WTC11 (cell line): ENCODE measurements around the gene DMRTA2. TPM values are rescaled to one million over a fixed set of nuclear protein-coding genes. Genes with fewer than 3 reads are reported as not detected.

ENCODE experiments used
- ATAC-seq: fragments of 200-7000 bp; cut with Tn5 transposase; 2 replicates; pipeline ENCODE4 v1.10.0; 2021; ENCODE audit warnings: mild to moderate bottlenecking, moderate library complexity
- CTCF ChIA-PET: fragments of 300-600 bp; sonication (Branson Sonifier 250); formaldehyde crosslinking; loops from one replicate; lab custom pipeline; 2021; ENCODE audit warnings: antibody characterized with exemption; lab: Charles Lee
- POLR2A ChIA-PET: fragments of 350-600 bp; sonication (Branson Sonifier 250); formaldehyde crosslinking; loops from one replicate; lab custom pipeline; 2021; ENCODE audit warnings: antibody characterized with exemption; lab: Charles Lee
- DNase-seq: peaks from one replicate; pipeline ENCODE4 v3.0.0; 2021; ENCODE audit warnings: low spot score
- H3K27ac Mint-ChIP-seq: 2 replicates; pipeline ENCODE4 v1.8.0; 2021; ENCODE audit warnings: mixed read lengths
- H3K27me3 Mint-ChIP-seq: 2 replicates; pipeline ENCODE4 v1.8.0; 2021; ENCODE audit warnings: low read depth, mild to moderate bottlenecking, moderate library complexity, mixed read lengths
- H3K36me3 Mint-ChIP-seq: 2 replicates; pipeline ENCODE4 v1.8.0; 2021; ENCODE audit warnings: mixed read lengths
- H3K4me1 Mint-ChIP-seq: 2 replicates; pipeline ENCODE4 v1.8.0; 2022; ENCODE audit warnings: mixed read lengths
- H3K4me3 Mint-ChIP-seq: 2 replicates; pipeline ENCODE4 v1.8.0; 2021; ENCODE audit warnings: mild to moderate bottlenecking, moderate library complexity, mixed read lengths
- H3K9me3 Mint-ChIP-seq: 2 replicates; pipeline ENCODE4 v1.8.0; 2021; ENCODE audit warnings: mixed read lengths
- FOXJ3 ChIP-seq: sonication (generic); formaldehyde crosslinking; IDR thresholded peaks from 2 replicates; pipeline ENCODE4 v1.9.0; 2021; ENCODE audit warnings: missing genetic modification reagents, mild to moderate bottlenecking, borderline replicate concordance
- FOXP1 ChIP-seq: sonication (generic); formaldehyde crosslinking; IDR thresholded peaks from 2 replicates; pipeline ENCODE4 v1.8.0; 2022; ENCODE audit warnings: missing genetic modification reagents, mild to moderate bottlenecking, moderate library complexity, borderline replicate concordance
- MXD4 ChIP-seq: fragments of 250-450 bp; sonication (Bioruptor Pico); IDR thresholded peaks from 2 replicates; pipeline ENCODE4 v1.8.0; 2021; ENCODE audit warnings: mild to moderate bottlenecking, moderate library complexity, borderline replicate concordance
- NFYB ChIP-seq: sonication (generic); formaldehyde crosslinking; conservative IDR thresholded peaks from 2 replicates; pipeline ENCODE4 v1.8.0; 2022; ENCODE audit warnings: low read depth, missing genetic modification reagents
- NR3C1 ChIP-seq: sonication (generic); formaldehyde crosslinking; conservative IDR thresholded peaks from 2 replicates; pipeline ENCODE4 v1.8.1; 2023; ENCODE audit warnings: low read depth, mild to moderate bottlenecking, missing genetic modification reagents
- TEAD4 ChIP-seq: sonication (generic); formaldehyde crosslinking; IDR thresholded peaks from 2 replicates; pipeline ENCODE4 v1.8.0; 2022; ENCODE audit warnings: mild to moderate bottlenecking, missing genetic modification reagents
- ZBTB21 ChIP-seq: sonication (generic); formaldehyde crosslinking; IDR thresholded peaks from 2 replicates; pipeline ENCODE4 v1.8.1; 2023; ENCODE audit warnings: mild to moderate bottlenecking, missing genetic modification reagents, borderline replicate concordance
- ZNF138 ChIP-seq: sonication (generic); formaldehyde crosslinking; conservative IDR thresholded peaks from 2 replicates; pipeline ENCODE4 v1.8.1; 2022; ENCODE audit warnings: mild to moderate bottlenecking, moderate library complexity, missing genetic modification reagents
- ZNF317 ChIP-seq: sonication (generic); formaldehyde crosslinking; IDR thresholded peaks from 2 replicates; pipeline ENCODE4 v1.8.1; 2023; ENCODE audit warnings: low read depth, mild to moderate bottlenecking, moderate library complexity, missing genetic modification reagents, borderline replicate concordance
- total RNA-seq: library from RNA; stranded (reverse); gene quantifications from 3 replicates; pipeline ENCODE4 v1.2.3, GENCODE V29; 2021
- TF ChIP-seq, protein P1 (sequence below): sonication (generic); formaldehyde crosslinking; IDR thresholded peaks from 2 replicates; pipeline ENCODE4 v1.8.0; 2023; ENCODE audit warnings: mild to moderate bottlenecking, missing genetic modification reagents
- TF ChIP-seq, protein P2 (sequence below): sonication (generic); formaldehyde crosslinking; IDR thresholded peaks from 2 replicates; pipeline ENCODE4 v1.8.0; 2023; ENCODE audit warnings: missing genetic modification reagents, mild to moderate bottlenecking, borderline replicate concordance
- TF ChIP-seq, protein P3 (sequence below): sonication (generic); formaldehyde crosslinking; IDR thresholded peaks from 2 replicates; pipeline ENCODE4 v1.8.1; 2022; ENCODE audit warnings: missing genetic modification reagents, borderline replicate concordance
- TF ChIP-seq, protein P4 (sequence below): sonication (generic); formaldehyde crosslinking; IDR thresholded peaks from 2 replicates; pipeline ENCODE4 v1.8.0; 2022; ENCODE audit warnings: mild to moderate bottlenecking, missing genetic modification reagents
- TF ChIP-seq, protein P5 (sequence below): fragments of 200-600 bp; IDR thresholded peaks from 2 replicates; pipeline ENCODE4 v1.8.0; 2022; ENCODE audit warnings: antibody characterized with exemption
- TF ChIP-seq, protein P6 (sequence below): sonication (generic); formaldehyde crosslinking; IDR thresholded peaks from 2 replicates; pipeline ENCODE4 v1.8.1; 2022; ENCODE audit warnings: mild to moderate bottlenecking, missing genetic modification reagents, moderate library complexity, borderline replicate concordance

The DMRTA2 gene
- total RNA-seq, 1 experiment from 2014 or later: not detected

DNA sequence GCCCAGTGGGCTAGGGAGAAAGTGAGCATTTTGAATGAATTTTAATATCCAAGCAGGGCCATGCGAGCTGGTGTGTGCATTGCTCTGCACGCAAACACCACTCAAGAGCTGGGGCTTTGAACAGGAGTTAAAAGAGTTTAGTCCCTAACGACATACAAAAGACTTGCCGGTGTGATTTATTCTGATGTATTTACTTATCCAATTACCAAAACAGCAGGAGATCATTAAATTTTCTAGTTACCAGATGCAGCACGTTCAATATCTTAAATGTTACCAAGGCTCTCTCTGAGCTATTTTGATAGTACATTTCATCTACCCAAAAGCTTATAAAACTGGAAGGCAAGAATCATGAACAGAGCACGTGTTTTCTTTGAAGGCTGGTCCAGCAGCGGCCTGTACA, 30.0 kb upstream of the DMRTA2 start:
- TF ChIP-seq TEAD4 (no peak), NR3C1 (CRISPR knock-in tag) (no peak), ZNF317 (CRISPR knock-in tag) (no peak), ZNF138 (no peak), NFYB (CRISPR knock-in tag) (no peak)
- TF ChIP-seq, protein P1, sequence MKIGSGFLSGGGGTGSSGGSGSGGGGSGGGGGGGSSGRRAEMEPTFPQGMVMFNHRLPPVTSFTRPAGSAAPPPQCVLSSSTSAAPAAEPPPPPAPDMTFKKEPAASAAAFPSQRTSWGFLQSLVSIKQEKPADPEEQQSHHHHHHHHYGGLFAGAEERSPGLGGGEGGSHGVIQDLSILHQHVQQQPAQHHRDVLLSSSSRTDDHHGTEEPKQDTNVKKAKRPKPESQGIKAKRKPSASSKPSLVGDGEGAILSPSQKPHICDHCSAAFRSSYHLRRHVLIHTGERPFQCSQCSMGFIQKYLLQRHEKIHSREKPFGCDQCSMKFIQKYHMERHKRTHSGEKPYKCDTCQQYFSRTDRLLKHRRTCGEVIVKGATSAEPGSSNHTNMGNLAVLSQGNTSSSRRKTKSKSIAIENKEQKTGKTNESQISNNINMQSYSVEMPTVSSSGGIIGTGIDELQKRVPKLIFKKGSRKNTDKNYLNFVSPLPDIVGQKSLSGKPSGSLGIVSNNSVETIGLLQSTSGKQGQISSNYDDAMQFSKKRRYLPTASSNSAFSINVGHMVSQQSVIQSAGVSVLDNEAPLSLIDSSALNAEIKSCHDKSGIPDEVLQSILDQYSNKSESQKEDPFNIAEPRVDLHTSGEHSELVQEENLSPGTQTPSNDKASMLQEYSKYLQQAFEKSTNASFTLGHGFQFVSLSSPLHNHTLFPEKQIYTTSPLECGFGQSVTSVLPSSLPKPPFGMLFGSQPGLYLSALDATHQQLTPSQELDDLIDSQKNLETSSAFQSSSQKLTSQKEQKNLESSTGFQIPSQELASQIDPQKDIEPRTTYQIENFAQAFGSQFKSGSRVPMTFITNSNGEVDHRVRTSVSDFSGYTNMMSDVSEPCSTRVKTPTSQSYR (CRISPR knock-in tag): no peak
- TF ChIP-seq, protein P2, sequence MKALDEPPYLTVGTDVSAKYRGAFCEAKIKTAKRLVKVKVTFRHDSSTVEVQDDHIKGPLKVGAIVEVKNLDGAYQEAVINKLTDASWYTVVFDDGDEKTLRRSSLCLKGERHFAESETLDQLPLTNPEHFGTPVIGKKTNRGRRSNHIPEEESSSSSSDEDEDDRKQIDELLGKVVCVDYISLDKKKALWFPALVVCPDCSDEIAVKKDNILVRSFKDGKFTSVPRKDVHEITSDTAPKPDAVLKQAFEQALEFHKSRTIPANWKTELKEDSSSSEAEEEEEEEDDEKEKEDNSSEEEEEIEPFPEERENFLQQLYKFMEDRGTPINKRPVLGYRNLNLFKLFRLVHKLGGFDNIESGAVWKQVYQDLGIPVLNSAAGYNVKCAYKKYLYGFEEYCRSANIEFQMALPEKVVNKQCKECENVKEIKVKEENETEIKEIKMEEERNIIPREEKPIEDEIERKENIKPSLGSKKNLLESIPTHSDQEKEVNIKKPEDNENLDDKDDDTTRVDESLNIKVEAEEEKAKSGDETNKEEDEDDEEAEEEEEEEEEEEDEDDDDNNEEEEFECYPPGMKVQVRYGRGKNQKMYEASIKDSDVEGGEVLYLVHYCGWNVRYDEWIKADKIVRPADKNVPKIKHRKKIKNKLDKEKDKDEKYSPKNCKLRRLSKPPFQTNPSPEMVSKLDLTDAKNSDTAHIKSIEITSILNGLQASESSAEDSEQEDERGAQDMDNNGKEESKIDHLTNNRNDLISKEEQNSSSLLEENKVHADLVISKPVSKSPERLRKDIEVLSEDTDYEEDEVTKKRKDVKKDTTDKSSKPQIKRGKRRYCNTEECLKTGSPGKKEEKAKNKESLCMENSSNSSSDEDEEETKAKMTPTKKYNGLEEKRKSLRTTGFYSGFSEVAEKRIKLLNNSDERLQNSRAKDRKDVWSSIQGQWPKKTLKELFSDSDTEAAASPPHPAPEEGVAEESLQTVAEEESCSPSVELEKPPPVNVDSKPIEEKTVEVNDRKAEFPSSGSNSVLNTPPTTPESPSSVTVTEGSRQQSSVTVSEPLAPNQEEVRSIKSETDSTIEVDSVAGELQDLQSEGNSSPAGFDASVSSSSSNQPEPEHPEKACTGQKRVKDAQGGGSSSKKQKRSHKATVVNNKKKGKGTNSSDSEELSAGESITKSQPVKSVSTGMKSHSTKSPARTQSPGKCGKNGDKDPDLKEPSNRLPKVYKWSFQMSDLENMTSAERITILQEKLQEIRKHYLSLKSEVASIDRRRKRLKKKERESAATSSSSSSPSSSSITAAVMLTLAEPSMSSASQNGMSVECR: no peak
- TF ChIP-seq, protein P3, sequence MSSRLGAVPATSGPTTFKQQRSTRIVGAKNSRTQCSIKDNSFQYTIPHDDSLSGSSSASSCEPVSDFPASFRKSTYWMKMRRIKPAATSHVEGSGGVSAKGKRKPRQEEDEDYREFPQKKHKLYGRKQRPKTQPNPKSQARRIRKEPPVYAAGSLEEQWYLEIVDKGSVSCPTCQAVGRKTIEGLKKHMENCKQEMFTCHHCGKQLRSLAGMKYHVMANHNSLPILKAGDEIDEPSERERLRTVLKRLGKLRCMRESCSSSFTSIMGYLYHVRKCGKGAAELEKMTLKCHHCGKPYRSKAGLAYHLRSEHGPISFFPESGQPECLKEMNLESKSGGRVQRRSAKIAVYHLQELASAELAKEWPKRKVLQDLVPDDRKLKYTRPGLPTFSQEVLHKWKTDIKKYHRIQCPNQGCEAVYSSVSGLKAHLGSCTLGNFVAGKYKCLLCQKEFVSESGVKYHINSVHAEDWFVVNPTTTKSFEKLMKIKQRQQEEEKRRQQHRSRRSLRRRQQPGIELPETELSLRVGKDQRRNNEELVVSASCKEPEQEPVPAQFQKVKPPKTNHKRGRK (CRISPR knock-in tag): no peak
- TF ChIP-seq, protein P4, sequence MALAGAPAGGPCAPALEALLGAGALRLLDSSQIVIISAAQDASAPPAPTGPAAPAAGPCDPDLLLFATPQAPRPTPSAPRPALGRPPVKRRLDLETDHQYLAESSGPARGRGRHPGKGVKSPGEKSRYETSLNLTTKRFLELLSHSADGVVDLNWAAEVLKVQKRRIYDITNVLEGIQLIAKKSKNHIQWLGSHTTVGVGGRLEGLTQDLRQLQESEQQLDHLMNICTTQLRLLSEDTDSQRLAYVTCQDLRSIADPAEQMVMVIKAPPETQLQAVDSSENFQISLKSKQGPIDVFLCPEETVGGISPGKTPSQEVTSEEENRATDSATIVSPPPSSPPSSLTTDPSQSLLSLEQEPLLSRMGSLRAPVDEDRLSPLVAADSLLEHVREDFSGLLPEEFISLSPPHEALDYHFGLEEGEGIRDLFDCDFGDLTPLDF (CRISPR knock-in tag): no peak
- no peaks in the 10 kb centered on the region for H3K9me3 Mint-ChIP-seq
- H3K27me3 Mint-ChIP-seq: peaks cover 7% of the 10 kb centered on the region; the same call in 1 of the 2 replicates
- no peak for DNase-seq
- CTCF ChIA-PET: no interaction called here
- POLR2A ChIA-PET: interaction anchor here (0.6 kb wide), 1 partner anchor 487 kb away, joined by 10 read pairs; no protein-coding TSS in a partner anchor
- ATAC-seq: no peak
- no peaks in the 10 kb centered on the region for H3K36me3 Mint-ChIP-seq
- no peak overlapping the region for H3K4me3 Mint-ChIP-seq
- H3K4me1 Mint-ChIP-seq: peaks cover 14% of the 10 kb centered on the region
- H3K27ac Mint-ChIP-seq: no peak overlapping the region

DNA sequence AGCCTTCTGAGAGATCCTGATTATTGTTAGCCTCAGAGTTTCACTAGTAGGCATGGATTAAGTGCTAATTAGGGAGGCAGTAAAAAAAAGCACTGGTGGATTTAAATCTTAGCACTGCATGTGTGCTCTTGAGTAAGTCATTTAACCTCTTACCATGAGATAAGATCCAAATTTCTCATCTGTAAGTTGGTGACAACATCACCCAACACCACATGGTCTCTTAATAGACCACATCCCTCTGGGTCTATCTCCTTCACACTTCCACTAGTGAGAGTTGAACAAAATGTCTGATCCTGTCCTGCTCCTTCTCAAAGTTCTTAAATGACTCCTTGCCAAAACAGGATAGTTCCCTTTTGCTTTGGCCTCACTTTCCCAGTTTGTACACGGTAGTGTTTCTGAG, 29.5 kb upstream of the DMRTA2 start:
- ChIA-PET POLR2A (no interaction called here), CTCF (no interaction called here)

More for the DNA sequence above, 29.5 kb upstream of the DMRTA2 start:
- H3K36me3 Mint-ChIP-seq: no peaks in the 10 kb centered on the region
- H3K4me1 Mint-ChIP-seq: peaks cover 14% of the 10 kb centered on the region
- TF ChIP-seq, protein P5, sequence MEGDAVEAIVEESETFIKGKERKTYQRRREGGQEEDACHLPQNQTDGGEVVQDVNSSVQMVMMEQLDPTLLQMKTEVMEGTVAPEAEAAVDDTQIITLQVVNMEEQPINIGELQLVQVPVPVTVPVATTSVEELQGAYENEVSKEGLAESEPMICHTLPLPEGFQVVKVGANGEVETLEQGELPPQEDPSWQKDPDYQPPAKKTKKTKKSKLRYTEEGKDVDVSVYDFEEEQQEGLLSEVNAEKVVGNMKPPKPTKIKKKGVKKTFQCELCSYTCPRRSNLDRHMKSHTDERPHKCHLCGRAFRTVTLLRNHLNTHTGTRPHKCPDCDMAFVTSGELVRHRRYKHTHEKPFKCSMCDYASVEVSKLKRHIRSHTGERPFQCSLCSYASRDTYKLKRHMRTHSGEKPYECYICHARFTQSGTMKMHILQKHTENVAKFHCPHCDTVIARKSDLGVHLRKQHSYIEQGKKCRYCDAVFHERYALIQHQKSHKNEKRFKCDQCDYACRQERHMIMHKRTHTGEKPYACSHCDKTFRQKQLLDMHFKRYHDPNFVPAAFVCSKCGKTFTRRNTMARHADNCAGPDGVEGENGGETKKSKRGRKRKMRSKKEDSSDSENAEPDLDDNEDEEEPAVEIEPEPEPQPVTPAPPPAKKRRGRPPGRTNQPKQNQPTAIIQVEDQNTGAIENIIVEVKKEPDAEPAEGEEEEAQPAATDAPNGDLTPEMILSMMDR: no peak
- TF ChIP-seq FOXP1 (CRISPR knock-in tag) (no peak), MXD4 (CRISPR knock-in tag) (no peak), FOXJ3 (CRISPR knock-in tag) (no peak), ZBTB21 (CRISPR knock-in tag) (no peak)
- TF ChIP-seq, protein P6, sequence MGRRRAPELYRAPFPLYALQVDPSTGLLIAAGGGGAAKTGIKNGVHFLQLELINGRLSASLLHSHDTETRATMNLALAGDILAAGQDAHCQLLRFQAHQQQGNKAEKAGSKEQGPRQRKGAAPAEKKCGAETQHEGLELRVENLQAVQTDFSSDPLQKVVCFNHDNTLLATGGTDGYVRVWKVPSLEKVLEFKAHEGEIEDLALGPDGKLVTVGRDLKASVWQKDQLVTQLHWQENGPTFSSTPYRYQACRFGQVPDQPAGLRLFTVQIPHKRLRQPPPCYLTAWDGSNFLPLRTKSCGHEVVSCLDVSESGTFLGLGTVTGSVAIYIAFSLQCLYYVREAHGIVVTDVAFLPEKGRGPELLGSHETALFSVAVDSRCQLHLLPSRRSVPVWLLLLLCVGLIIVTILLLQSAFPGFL: no peak
- TF ChIP-seq, all 79 proteins: peak for 0
- DNase-seq (no peak), ATAC-seq (no peak)
- no peak overlapping the region for H3K4me3 Mint-ChIP-seq
- H3K27me3 Mint-ChIP-seq: peaks cover 7% of the 10 kb centered on the region; the same call in 1 of the 2 replicates
- no peak overlapping the region for H3K27ac Mint-ChIP-seq
- no peaks in the 10 kb centered on the region for H3K9me3 Mint-ChIP-seq
